Stomach (tissue), 9 donors: ENCODE results near the gene C4BPA. TPM values are rescaled to one million over a fixed set of nuclear protein-coding genes. Genes with fewer than 3 reads are reported as not detected.

Experiments
- DNase-seq, 2 donors: peaks; one replicate each; pipeline versions ENCODE4 v3.0.0 to v3.0.0-alpha.2; 2013 to 2019
- H3K27ac ChIP-seq, 5 donors: fragments of 200-600 bp in 4 of 5; sonication (generic) in 4 of 5; one replicate each; pipeline ENCODE4 v1.5.1; 2013 to 2019; ENCODE audit warnings: mild to moderate bottlenecking in 1 of 5, moderate library complexity in 1 of 5
- H3K27me3 ChIP-seq, 3 donors: fragments of 200-600 bp; sonication (generic); one replicate each; pipeline ENCODE4 v1.5.1; 2017 to 2019; ENCODE audit warnings: mixed run types in 1 of 3
- H3K36me3 ChIP-seq, 4 donors: fragments of 200-600 bp; sonication (generic); 1 replicate in 3 of 4; 2 replicates in 1 of 4; pipeline ENCODE4 v1.5.1; 2016 to 2019
- H3K4me1 ChIP-seq, 4 donors: fragments of 200-600 bp; sonication (generic); one replicate each; pipeline ENCODE4 v1.5.1; 2016 to 2019
- H3K4me3 ChIP-seq, 4 donors: fragments of 200-600 bp; sonication (generic) in 3 of 4; one replicate each; pipeline ENCODE4 v1.5.1; 2016 to 2019; ENCODE audit warnings: mild to moderate bottlenecking in 1 of 4
- H3K9me3 ChIP-seq, 4 donors: fragments of 200-600 bp; sonication (generic); one replicate each; pipeline ENCODE4 v1.5.1; 2016 to 2019
- EP300 ChIP-seq: sonication (generic); formaldehyde crosslinking; IDR thresholded peaks from one replicate; pipeline ENCODE4 v1.6.1; 2017; ENCODE audit warnings: antibody characterized with exemption
- POLR2A ChIP-seq, 4 donors: fragments of 450-650 bp; IDR thresholded peaks; one replicate each; pipeline ENCODE4 v1.6.1; 2016; ENCODE audit warnings: antibody characterized with exemption in 4 of 4, control low read depth in 2 of 4, mild to moderate bottlenecking in 1 of 4, moderate library complexity in 1 of 4
- POLR2AphosphoS5 ChIP-seq, 3 donors: sonication (generic); formaldehyde crosslinking; IDR thresholded peaks; one replicate each; pipeline ENCODE4 v1.6.1; 2016; ENCODE audit warnings: antibody characterized with exemption in 3 of 3
- whole genome bisulfite sequencing, 5 donors: extraction: QIAGEN DNeasy Blood & Tissue Kit in 3 of 5; methylation state at CpG; one replicate each; pipeline versions ENCODE4 v1.1.5 to v1.1.7; 2013 to 2018; 5-methylcytosine and 5-hydroxymethylcytosine counted together
- intact Hi-C: fragments of 100-400 bp; cut with DNase I; formaldehyde crosslinking; loops from one replicate; pipeline ENCODE4 v1.15.1; 2023; ENCODE audit warnings: low total_unique reads
- polyA plus RNA-seq, 3 donors: library from polyadenylated mRNA; stranded (reverse); fragments of 200-250 nt; gene quantifications; one replicate each; pipeline ENCODE4 v1.2.3, GENCODE V29; 2013
- total RNA-seq, 5 donors: library from RNA; depleted of rRNA; stranded (reverse); fragments of >200 nt; gene quantifications; one replicate each; pipeline versions ENCODE4 v1.1.0 to v1.2.3, GENCODE V29; 2014 to 2016
- TF ChIP-seq, protein P1 (sequence below), 7 experiments: fragments of 450-650 bp in 4 of 7; fragments of 200-600 bp in 3 of 7; sonication (generic) in 3 of 7; IDR thresholded peaks; one replicate each; pipeline ENCODE4 v1.5.1; 2016 to 2019; ENCODE audit warnings: antibody characterized with exemption in 7 of 7, control low read depth in 2 of 7, mild to moderate bottlenecking in 1 of 7
- donor health status: healthy with polysubstance abuse.
- donor health status: Bipolar disorder and iron deficiency.
- donor health status: healthy.

The C4BPA gene
- total and polyA plus RNA-seq, 8 donors = 1.2 to 24.6 (median 2.5) TPM; not detected in 5

DNA sequence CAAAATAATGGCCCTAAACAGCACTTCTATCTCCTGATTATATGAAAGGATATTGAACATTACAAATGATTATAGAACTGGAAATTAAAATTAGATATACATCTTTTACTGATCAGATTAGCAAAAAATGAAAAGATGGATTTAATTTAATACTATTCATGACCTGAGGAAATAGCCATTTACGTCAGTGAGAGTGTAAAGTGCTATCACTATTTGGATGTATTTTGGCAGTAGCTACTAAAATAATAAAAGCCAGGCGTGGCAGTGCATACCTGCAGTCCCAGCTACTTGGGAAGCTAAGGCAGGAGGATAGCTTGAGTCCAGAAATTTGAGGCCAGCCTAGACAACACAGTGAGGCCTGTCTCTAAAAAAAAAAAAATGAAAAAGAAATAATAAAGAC is 10.1 kb upstream of the C4BPA start:
- no peak for TF ChIP-seq EP300
- TF ChIP-seq POLR2AphosphoS5 (IDR thresholded peaks at IDR 0.05) = no peak
- TF ChIP-seq, protein P1, sequence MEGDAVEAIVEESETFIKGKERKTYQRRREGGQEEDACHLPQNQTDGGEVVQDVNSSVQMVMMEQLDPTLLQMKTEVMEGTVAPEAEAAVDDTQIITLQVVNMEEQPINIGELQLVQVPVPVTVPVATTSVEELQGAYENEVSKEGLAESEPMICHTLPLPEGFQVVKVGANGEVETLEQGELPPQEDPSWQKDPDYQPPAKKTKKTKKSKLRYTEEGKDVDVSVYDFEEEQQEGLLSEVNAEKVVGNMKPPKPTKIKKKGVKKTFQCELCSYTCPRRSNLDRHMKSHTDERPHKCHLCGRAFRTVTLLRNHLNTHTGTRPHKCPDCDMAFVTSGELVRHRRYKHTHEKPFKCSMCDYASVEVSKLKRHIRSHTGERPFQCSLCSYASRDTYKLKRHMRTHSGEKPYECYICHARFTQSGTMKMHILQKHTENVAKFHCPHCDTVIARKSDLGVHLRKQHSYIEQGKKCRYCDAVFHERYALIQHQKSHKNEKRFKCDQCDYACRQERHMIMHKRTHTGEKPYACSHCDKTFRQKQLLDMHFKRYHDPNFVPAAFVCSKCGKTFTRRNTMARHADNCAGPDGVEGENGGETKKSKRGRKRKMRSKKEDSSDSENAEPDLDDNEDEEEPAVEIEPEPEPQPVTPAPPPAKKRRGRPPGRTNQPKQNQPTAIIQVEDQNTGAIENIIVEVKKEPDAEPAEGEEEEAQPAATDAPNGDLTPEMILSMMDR (IDR thresholded peaks at IDR 0.05) = no peak
- TF ChIP-seq POLR2A (IDR thresholded peaks at IDR 0.05) = no peak
- H3K4me3 ChIP-seq = no peak overlapping the region
- no peaks in the 10 kb centered on the region for H3K9me3 ChIP-seq
- peaks cover 3 to 8% (median 4%) of the 10 kb centered on the region in 4 donors for H3K4me1 ChIP-seq
- no peak overlapping the region for H3K27ac ChIP-seq
- WGBS, 5 donors = 24 to 46% (median 36%) methylated on average over 2 of the region's 2 CpGs
- no peak for DNase-seq
- intact Hi-C loops = no loop called here
- H3K36me3 ChIP-seq = peaks cover 0 to 4% (median 0%) of the 10 kb centered on the region in 4 donors
- H3K27me3 ChIP-seq = no peaks in the 10 kb centered on the region

DNA sequence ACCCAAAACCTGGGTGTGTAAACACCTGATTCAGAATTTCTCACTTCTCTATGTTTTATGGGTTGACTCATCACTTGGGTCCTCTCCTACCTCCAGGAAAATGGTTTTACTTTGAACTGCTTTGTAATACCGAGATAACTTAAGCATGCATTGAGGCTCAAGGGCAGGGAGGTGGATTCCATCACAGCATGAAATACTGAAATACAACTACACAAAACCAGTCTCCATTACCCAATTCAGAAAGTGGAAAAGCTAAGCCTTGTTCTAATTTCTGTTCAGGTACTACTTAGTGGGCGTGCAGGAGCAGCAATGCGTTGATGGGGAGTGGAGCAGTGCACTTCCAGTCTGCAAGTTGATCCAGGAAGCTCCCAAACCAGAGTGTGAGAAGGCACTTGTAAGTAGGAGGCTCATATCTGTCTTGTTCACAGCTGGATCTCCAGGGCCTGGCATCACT is 6.1 kb upstream of the C4BPA start:
- Histone ChIP-seq H3K4me1 (no peaks in the 10 kb centered on the region), H3K36me3 (peaks cover 0 to 4% (median 0%) of the 10 kb centered on the region in 4 donors), H3K27me3 (no peaks in the 10 kb centered on the region), H3K27ac (no peak overlapping the region), H3K4me3 (no peak overlapping the region), H3K9me3 (no peaks in the 10 kb centered on the region)
- DNase-seq = no peak
- 83 to 90% (median 85%) methylated on average over 3 of the region's 3 CpGs for WGBS, 5 donors
- TF ChIP-seq, protein P1 (IDR thresholded peaks at IDR 0.05) = no peak
- intact Hi-C loops = no loop called here

DNA sequence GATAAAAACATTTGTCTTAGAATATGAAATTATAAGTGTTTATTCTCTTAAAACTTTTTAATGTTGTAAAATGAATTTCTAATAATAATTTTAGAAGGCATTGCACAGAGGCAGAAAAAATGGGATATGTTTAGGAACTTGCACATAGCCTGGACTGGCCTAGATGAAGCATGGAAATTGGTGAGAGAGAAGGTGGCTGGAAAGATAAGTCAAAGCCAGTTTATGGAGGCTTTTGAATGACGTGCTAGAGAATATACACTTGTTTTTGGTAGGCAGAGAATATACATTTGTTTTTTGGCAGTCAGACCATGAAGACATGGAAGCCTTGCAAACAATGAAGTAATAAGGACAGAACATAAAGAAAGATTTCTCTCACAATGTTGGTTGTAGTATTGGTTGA is 2.3 kb upstream of the C4BPA start:
- Histone ChIP-seq H3K4me3 (no peak overlapping the region), H3K4me1 (no peaks in the 10 kb centered on the region), H3K36me3 (no peaks in the 10 kb centered on the region), H3K27ac (no peak overlapping the region), H3K9me3 (no peaks in the 10 kb centered on the region), H3K27me3 (no peaks in the 10 kb centered on the region)
- no peak for TF ChIP-seq POLR2AphosphoS5 (IDR thresholded peaks at IDR 0.05)
- TF ChIP-seq, protein P1 (IDR thresholded peaks at IDR 0.05) = no peak
- no peak for TF ChIP-seq POLR2A (IDR thresholded peaks at IDR 0.05)
- no peak for TF ChIP-seq EP300
- DNase-seq = no peak
- intact Hi-C loops = no loop called here
- WGBS, 5 donors = 84 to 97% (median 92%) methylated on average over 1 of the region's 1 CpG

DNA sequence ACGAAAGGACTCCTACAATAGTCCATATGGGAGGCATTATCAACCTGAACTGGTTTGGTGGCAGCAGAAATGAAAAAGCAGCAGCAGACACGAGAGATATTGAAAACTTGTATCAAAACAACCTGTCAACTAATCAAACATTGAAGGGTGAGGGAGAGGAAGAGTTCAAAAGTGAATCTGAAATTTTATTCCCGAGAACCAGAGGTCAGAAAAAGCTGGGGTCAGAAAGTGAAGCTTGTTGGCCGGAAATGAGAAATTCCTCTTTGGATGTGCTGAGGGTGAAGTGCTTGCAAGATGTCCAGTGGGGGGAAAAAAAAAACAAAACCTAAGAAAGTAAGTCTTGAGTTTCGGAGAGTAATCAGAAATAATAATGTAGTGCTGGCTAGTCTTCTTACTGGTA is 1.9 kb upstream of the C4BPA start:
- Histone ChIP-seq H3K4me3 (no peak overlapping the region), H3K36me3 (no peaks in the 10 kb centered on the region), H3K27me3 (no peaks in the 10 kb centered on the region), H3K4me1 (no peaks in the 10 kb centered on the region), H3K27ac (no peak overlapping the region), H3K9me3 (no peaks in the 10 kb centered on the region)
- DNase-seq = no peak
- TF ChIP-seq EP300 = no peak
- no peak for TF ChIP-seq POLR2A (IDR thresholded peaks at IDR 0.05)
- 72 to 84% (median 76%) methylated on average over 5 of the region's 5 CpGs for WGBS, 5 donors
- intact Hi-C loops = no loop called here

DNA sequence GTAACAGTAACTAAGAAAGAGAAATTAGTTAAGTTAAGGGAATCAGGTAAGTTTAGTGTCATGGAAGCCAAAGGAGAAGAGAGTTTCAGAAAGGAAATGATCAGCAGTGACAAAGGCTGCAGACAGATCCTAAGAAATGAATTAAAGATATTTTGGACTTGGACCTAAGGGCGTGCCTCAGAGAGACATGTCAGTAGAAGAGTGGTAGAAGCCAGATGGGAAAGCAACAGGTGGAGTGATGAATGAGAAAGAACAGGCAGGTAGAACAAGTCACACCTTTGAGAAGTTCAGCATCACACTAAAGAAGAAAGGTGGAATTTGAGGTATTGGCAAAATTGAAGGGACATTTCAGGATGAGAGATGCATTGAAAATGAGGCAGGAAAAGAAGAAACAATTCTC is 1.4 kb upstream of the C4BPA start:
- H3K27me3 ChIP-seq = no peaks in the 10 kb centered on the region
- intact Hi-C loops = no loop called here
- no peaks in the 10 kb centered on the region for H3K9me3 ChIP-seq
- TF ChIP-seq, protein P1 (IDR thresholded peaks at IDR 0.05) = no peak
- TF ChIP-seq EP300 (no peak), POLR2AphosphoS5 (IDR thresholded peaks at IDR 0.05) (no peak), POLR2A (IDR thresholded peaks at IDR 0.05) (no peak)
- H3K4me3 ChIP-seq = no peak overlapping the region
- no peaks in the 10 kb centered on the region for H3K4me1 ChIP-seq
- no peaks in the 10 kb centered on the region for H3K36me3 ChIP-seq
- no peak for DNase-seq
- WGBS, 5 donors = 77 to 94% (median 86%) methylated on average over 1 of the region's 1 CpG
- no peak overlapping the region for H3K27ac ChIP-seq
